HG02938 (cell line): Measurements from ENCODE around the gene WDFY3.
A peak's percentile ranks its signal among the peaks of the same experiment; 100 is the strongest.

ENCODE experiments used
- ATAC-seq: cut with Tn5 transposase; IDR thresholded peaks from one replicate; pipeline ENCODE4 v1.9.1; 2021; ENCODE audit warnings: mild to moderate bottlenecking, moderate library complexity; ENCODE audit not compliant: unreplicated experiment

The WDFY3 gene

GRCh38 chr4:84803720-84804119, 162.8 kb downstream of the WDFY3 start:
- ATAC-seq = no peak

DNA sequence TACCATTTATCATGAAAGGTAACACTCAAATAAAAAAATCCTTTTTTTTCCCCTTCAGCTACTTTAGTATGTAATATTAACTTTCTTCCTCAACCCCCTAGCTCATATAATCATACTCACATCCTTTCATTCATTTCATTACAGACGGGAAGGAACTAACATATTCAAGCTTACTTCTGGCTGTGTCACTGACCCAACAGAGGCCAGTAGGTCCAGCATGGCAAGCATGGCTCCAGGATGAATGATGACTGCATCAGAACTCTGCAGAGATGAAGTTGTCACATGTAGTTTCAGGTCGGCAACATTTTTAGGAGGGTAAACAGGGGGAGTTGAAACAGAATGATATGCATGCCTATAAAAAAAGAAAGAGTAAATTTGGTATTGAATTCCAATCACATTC, 163.4 kb downstream of the WDFY3 start:
- ATAC-seq = no peak

GRCh38 chr4:84800256-84800655, 166.2 kb downstream of the WDFY3 start:
- no peak for ATAC-seq

GRCh38 chr4:84799318-84799717, 167.2 kb downstream of the WDFY3 start:
- ATAC-seq = no peak

- ATAC-seq = no peak
These were observed 170.1 kb downstream of the WDFY3 start for GRCh38 chr4:84796394-84796793.

GRCh38 chr4:84792366-84793301, 173.9 kb downstream of the WDFY3 start:
- no peak for ATAC-seq

DNA sequence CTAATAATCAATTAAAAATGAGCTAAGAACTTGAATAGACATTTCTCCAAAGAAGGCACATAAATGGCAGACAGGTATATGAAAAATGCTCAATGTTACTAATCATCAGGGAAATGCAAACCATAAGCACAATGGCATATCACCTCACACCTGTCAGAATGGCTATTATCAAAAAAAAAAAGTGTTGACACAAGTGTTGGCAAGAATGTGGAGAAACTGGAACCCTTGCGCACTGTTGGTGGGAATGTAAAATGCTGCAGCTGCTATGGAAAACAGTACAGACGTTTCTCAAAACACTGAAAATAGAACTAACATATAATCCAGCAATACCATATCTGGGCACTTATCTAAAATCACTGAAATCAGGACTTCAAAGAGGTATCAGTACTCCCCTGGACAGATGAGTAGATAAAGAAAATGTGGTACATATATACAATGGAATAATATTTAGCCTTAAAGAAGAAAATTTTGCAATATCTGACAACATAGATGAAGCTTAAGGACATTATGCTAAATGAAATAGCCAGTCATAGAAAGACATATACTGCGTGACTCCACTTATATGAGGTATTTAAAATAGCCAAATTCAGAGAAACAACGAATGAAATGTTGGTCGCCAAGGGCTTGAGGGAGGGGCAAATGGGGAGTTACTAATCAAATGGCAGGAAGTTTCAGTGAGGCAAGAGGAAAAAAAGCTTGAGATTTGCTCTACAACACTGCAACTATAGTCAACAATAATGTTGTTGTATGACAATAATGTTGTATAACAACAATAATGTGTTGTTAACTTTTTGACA, 175.5 kb downstream of the WDFY3 start:
- no peak for ATAC-seq

- ATAC-seq = no peak
These were observed 180.0 kb downstream of the WDFY3 start for GRCh38 chr4:84786478-84786877.

- no peak for ATAC-seq
These were observed 184.0 kb downstream of the WDFY3 start for GRCh38 chr4:84782517-84782916.

- no peak for ATAC-seq
These were observed 185.8 kb downstream of the WDFY3 start for GRCh38 chr4:84780719-84781118.

DNA sequence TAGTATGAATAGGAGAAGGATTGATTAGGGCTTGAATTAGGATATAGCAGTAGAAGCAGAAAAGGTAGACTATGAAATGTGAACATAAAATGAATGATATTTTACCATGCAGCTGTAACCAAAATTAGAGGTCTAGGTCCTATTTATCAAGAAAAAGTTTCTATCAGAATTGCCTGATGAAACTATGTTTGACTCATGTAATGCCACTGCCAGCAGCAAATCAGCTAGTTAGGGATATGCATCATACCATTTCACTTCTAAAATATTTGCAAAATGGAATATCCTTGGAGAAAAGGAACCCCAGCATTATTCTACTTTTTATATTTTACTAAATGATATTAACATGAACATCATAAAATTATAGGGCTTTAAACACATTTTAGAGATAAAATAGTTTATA, 188.4 kb downstream of the WDFY3 start:
- ATAC-seq = no peak

DNA sequence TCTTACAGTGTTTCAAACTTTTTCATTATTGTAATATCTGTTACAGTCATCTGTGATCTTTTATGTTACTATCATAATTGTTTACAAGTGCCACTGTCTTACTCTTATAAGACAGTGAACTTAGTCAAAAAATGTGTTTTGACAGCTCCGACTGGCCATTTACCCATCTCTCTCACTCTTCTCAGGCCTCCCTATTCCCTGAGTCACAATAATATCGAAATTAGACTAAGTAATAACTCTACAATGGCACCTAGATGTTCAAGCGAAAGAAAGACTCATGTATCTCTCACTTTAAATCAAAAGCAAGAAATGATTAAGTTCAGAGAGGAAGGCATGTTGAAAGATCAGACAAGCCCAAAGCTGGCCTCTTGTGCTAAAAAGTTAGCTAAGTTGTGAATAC, 199.3 kb downstream of the WDFY3 start:
- ATAC-seq = no peak

GRCh38 chr4:84753321-84753972, 213.0 kb downstream of the WDFY3 start:
- no peak for ATAC-seq

GRCh38 chr4:84751707-84752106, 214.8 kb downstream of the WDFY3 start:
- ATAC-seq = no peak

DNA sequence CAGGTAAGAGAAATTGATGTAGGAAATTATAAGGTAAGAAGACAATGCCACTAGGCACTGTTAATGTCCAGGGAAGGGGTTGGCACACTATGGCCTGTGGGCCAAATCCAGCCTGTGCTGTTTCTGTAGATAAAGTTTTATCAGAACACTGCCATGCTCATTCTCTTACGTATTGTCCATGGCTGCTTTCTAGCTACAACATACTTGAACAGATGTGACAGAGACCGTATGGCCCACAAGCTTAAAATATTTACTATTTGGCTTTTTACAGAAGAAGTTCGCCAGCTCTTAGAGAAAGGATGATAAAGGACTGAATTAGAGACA, 215.6 kb downstream of the WDFY3 start:
- ATAC-seq = no peak

GRCh38 chr4:84750260-84750959, 216.1 kb downstream of the WDFY3 start:
- ATAC-seq = peak; percentile 75

GRCh38 chr4:84740057-84740456, 226.4 kb downstream of the WDFY3 start:
- ATAC-seq = no peak

DNA sequence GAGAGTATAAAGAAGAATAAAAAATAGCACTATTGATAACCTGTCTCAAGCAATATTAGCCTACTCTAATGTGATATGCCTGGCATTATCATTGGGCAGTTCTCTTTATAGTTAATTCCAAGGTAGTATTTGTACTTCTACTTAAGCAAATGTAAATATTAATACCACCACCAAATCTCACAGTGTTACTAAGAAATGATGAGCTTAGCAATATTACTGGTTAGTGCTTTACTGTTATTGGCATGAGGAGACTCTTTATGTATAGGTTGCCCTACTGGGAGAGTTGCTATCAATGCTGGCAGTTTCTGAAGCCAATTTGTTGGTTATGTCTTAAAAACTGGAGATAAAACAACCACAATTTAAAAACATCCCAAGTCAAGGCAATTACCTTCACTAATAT, 227.9 kb downstream of the WDFY3 start:
- ATAC-seq = no peak

DNA sequence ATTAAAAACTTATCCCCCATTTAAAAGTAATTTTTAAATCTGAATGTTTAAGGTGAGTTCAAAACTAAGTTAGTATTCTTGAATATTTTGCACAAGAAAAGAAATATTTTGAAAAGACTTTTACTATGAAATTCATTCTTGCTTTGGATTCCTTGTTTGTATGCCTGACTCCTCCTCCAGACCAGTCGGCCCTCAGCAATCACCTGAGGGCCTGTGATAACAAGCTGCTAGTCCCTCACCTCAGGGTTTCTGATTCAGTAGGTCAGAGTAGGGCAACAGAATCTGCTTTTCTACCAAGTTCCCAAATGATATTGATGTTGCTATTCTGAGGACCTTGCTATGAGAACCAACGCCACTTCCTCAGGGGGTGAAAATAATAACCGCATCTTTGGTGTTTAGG, 228.8 kb downstream of the WDFY3 start:
- ATAC-seq = no peak

DNA sequence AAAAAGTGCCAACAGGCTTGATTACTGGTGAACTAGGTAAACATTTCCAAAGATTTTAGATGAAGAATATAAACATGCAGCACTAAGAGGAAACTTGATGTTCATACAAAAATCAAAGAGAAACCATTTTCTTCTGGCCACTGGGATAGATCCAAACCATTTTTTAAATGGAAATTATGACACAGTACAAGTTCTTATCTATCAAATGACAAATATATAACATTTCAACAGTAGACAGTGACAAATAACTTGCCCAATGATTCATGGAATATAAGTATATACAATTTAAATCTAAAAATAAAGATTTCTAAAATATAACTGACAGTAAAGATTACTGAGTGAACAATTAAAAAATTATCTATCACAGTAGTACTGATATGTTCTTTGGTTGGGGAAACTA, 232.5 kb downstream of the WDFY3 start:
- ATAC-seq = no peak
